ENCODE data around the gene PTGIR.
A peak's percentile ranks its signal among the peaks of the same experiment; 100 is the strongest.

The PTGIR gene

DNA sequence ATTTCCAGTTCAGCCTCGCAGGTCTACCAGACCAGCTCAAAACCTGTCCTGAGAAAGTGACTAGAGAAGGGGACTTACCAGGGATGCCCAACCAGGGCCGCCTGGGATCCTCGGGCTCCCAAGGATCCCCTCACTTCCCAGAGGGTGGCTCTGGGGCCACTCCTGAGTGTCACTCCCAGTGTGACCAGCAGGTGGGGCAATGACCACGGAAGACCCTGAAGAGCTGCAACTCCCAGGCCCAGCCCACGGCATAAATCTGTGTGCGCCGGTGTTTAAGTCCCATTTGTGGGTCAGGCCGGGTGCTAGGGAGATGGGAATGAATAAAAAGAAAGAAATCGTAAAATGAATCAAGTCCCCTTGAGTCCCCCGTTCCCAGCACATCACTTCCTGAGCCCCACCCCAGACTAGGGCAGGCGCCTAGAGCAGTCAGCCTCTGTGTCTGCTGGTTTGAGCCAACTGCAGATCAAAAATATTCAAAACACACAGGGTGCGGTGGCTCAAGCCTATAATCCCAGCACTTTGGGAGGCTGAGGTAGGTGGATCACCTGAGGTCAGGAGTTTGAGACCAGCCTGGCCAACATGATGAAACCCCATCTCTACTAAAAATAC is 10.7 kb downstream of the PTGIR start:
- DNase-seq (ENCODE audit: low spot score) = peak; percentile 93

GRCh38 chr19:46613525-46613924 is 11.4 kb downstream of the PTGIR start:
- DNase-seq (ENCODE audit: low spot score) = peak; percentile 0

GRCh38 chr19:46611776-46612175 is 13.1 kb downstream of the PTGIR start:
- no peak for DNase-seq (ENCODE audit: low spot score)

GRCh38 chr19:46610851-46611770 is 13.8 kb downstream of the PTGIR start:
- DNase-seq (ENCODE audit: low spot score) = no peak

GRCh38 chr19:46610413-46610775 is 14.5 kb downstream of the PTGIR start:
- DNase-seq (ENCODE audit: low spot score) = no peak

DNA sequence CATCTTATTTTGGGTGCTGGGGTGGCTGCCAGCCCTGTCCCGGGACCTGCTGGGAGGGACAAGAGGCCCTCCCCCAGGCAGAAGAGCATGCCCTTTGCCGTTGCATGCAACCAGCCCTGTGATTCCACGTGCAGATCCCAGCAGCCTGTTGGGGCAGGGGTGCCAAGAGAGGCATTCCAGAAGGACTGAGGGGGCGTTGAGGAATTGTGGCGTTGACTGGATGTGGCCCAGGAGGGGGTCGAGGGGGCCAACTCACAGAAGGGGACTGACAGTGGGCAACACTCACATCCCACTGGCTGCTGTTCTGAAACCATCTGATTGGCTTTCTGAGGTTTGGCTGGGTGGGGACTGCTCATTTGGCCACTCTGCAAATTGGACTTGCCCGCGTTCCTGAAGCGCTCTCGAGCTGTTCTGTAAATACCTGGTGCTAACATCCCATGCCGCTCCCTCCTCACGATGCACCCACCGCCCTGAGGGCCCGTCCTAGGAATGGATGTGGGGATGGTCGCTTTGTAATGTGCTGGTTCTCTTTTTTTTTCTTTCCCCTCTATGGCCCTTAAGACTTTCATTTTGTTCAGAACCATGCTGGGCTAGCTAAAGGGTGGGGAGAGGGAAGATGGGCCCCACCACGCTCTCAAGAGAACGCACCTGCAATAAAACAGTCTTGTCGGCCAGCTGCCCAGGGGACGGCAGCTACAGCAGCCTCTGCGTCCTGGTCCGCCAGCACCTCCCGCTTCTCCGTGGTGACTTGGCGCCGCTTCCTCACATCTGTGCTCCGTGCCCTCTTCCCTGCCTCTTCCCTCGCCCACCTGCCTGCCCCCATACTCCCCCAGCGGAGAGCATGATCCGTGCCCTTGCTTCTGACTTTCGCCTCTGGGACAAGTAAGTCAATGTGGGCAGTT is 15.1 kb downstream of the PTGIR start:
- no peak for DNase-seq (ENCODE audit: low spot score)

GRCh38 chr19:46608581-46609345 is 16.1 kb downstream of the PTGIR start:
- no peak for DNase-seq (ENCODE audit: low spot score)

DNA sequence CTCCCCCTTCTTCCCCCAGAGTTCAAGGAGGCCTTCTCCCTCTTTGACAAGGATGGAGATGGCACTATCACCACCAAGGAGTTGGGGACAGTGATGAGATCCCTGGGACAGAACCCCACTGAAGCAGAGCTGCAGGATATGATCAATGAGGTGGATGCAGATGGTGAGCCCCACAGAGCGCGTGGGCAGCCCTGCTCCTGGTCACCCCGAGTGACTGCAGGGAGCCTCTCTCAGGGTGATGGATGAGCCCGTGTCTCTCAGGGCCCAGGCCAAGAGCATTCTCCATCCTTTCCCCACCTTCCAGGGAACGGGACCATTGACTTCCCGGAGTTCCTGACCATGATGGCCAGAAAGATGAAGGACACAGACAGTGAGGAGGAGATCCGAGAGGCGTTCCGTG is 16.7 kb downstream of the PTGIR start:
- no peak for DNase-seq (ENCODE audit: low spot score)

DNA sequence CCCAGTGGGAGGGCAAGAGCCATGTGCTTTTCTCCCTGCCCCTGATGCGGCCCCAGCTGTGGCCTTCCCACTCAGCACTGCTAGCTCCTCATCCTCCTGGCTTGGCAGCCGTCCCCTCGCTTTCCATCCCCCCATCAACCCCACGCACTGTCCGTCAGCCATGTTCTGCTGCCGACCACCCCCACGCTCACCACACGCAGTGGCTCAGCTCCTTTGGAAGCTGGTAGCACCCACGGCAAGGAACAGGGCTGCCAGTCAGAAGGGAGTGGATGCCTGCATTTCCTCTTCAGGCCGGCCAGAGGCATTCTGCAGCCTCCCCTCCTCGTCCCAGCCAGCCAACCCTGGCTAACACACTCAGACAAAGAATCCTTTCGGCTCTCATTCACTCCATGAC is 17.4 kb downstream of the PTGIR start:
- no peak for DNase-seq (ENCODE audit: low spot score)

- DNase-seq (ENCODE audit: low spot score) = no peak
Observed at GRCh38 chr19:46606681-46607447, 18.0 kb downstream of the PTGIR start.

- no peak for DNase-seq (ENCODE audit: low spot score)
Observed at GRCh38 chr19:46606019-46606418, 18.9 kb downstream of the PTGIR start.

DNA sequence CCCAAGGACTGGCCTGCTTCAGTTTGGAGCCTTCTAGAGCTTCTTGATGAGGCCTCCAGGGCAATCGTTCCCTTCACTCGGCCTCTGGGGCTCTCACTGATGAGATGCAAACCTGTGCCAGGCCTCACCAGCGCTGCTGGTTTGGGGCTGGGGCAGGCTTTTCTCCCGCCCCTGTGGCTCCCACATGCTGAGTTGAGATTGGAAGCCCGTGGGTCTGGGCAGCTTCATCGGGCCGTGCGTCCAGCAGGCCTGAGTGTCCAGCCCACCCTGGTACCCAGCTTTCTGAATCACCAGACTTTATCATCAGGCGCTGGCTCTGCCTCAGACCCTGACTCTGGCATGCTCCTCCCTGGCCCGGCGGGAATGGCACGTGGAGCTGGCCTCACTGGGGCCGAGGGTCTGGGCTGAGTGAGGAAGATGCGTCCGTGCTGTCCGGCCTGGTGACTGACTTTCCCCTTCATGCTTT is 19.5 kb downstream of the PTGIR start:
- no peak for DNase-seq (ENCODE audit: low spot score)

DNA sequence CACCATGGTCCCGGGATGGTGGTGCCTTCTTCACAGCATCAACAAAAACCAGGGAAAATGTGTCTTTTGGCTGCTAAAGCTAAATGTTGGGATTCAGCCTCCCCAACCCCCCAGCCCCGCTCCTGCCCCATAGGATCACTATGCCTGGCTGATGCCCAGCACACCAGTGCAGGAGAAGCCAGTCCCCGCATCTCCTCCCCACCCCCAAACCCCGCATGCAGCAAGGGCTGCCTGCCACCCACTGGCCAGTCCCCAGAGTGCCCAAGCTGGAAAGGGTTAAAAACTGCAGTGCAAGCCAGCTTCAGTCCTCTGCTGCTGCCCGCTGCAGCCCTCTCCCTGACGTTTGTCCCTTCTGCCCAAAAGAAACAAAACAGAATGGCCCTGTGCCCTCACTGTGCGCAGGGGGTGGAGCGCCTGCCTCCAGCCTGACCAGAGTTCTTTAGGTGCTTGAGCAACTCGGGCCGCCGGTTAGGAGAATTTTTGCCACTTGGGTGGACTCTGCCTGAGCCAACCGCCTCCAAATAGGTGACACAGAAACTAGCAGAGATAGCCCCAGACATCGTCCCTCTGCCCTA is 20.0 kb downstream of the PTGIR start:
- no peak for DNase-seq (ENCODE audit: low spot score)

DNA sequence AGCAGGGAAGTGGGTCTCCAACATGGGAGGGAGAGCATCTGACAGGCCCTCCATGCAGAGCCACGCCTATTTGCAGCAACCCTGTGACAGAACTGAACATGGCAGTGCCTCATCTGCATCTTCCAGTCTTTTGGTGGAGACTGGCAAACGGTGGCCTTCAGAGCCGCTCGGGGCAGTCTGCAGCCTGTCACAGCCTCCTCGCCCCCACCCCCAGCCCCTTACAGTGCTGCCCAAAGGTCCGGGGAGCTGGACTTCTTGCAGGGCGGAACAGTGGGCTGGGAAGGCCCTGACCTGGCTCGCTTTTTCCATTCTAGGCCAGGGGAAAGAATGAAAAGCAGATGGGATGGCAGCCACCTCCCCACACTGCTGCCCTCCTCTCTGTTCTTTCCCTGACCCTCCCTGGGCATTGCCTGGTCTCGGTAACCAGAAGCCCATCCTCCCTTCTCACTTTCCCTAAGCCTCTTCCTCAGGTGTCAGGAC is 21.1 kb downstream of the PTGIR start:
- DNase-seq (ENCODE audit: low spot score) = no peak

DNA sequence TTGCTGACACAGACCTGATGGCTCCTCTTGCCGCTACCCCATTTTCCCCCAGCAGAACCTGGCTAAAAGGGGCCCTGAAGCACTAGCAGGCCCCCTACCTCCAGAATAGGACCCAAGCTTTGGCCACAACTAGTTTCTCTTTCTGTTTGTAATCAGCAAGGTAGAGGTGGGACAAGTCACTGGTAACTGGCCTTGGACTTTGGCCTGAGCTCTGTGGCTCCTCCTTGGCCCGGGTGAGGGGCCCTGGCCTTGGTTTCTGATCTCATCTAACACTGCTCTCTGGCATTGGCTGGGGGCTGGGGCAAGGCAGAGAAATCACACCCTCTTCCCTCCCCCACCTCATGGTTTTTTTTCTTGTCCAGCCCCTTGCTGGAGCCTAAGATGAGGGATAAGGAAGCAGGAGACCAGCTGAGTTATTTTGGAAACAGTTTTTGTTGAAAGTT is 21.7 kb downstream of the PTGIR start:
- DNase-seq (ENCODE audit: low spot score) = peak; percentile 87

DNA sequence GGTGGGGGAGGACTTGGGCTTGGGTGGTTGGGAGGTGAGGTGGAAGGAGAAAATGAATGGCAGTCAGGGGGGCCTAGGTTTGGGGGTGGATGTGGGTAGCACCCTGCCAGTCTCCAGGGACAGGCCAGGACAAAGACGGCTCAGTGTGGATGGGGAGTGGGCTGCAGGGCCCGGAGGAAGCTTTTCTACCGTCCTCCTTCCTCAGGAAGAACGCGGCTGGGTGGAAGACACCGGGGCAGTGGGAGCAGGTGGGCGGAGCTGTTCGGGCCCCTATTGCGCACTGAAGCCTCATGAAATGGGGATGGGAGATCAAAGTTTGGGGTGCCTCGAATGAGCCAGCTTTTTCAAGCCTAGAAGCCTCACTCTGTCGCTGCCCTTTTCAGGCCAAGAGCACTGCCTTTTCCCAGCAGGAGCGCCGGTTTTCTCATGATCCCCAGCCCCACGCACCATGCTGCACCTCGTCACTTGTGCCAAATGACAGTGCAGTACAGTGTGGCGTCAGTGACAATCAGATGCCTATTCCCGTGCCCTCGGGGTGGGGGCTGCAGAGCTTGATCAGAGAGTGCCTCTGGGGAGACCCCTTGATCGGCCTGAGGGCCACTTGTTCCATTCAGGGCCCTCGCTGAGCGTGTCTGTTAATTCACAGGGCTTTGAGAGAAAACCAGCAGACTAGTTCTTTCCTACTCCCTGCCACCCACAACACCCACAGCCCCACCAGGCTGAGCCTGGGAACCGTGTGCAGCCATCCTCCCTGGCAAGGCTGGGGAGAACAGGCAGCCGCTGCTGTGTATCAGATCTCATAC is 22.3 kb downstream of the PTGIR start:
- DNase-seq (ENCODE audit: low spot score) = no peak

- no peak for DNase-seq (ENCODE audit: low spot score)
Observed at GRCh38 chr19:46601318-46602224, 23.3 kb downstream of the PTGIR start, which contains the start of gene CALM3. Gene CALM3 (plus strand): TSS chr19:46601330. CDS start chr19:46601435, 105 bp downstream.
